Left ventricle myocardium inferior (tissue), 1 donor: ENCODE results near the gene ASXL3. TPM values are rescaled to one million over a fixed set of nuclear protein-coding genes. Genes with fewer than 3 reads are reported as not detected.

Experiments used
- DNase-seq: peaks from one replicate; pipeline ENCODE4 v3.0.0-alpha.2; 2020
- H3K27ac ChIP-seq: fragments of 200-600 bp; replicated peaks from 2 replicates; pipeline ENCODE4 v1.8.0; 2021
- H3K27me3 ChIP-seq: fragments of 200-600 bp; 2 replicates; pipeline ENCODE4 v1.8.0; 2021; ENCODE audit warnings: low read depth
- H3K36me3 ChIP-seq: fragments of 200-600 bp; 2 replicates; pipeline ENCODE4 v1.8.0; 2021
- H3K4me1 ChIP-seq: fragments of 200-600 bp; 2 replicates; pipeline ENCODE4 v1.8.0; 2021
- H3K4me3 ChIP-seq: fragments of 200-600 bp; 2 replicates; pipeline ENCODE4 v1.8.0; 2021; ENCODE audit warnings: mild to moderate bottlenecking, moderate library complexity
- H3K9me3 ChIP-seq: fragments of 200-600 bp; replicated peaks from 2 replicates; pipeline ENCODE4 v1.8.0; 2021
- intact Hi-C: fragments of 100-400 bp; cut with micrococcal nuclease; formaldehyde crosslinking; loops from one replicate; pipeline ENCODE4 v1.11.0; 2022
- long read RNA-seq: library from polyadenylated mRNA; unstranded; transcript quantifications from one replicate; pipeline ENCODE4 v2.0.0, GENCODE V29; 2021
- total RNA-seq: library from RNA; stranded (reverse); fragmentation: NEBNext Ultra II Directional; extraction: Animal tissue kit (Norgen Biotek cat#: 25700); gene quantifications from one replicate; pipeline ENCODE4 v1.2.1, GENCODE V29; 2021
- TF ChIP-seq, protein P1 (sequence below): fragments of 200-600 bp; IDR thresholded peaks from 2 replicates; pipeline ENCODE4 v1.8.0; 2021; ENCODE audit warnings: antibody characterized with exemption, mild to moderate bottlenecking, borderline replicate concordance
- donor health status: DM: no; HTN: yes; CAD: no; lungs with severe emphysema.

The ASXL3 gene
- 6.7 TPM for total RNA-seq
- long read RNA-seq: 0 reads

GRCh38 chr18:33577685-33578517 is at the start of gene ASXL3:
Gene ASXL3 (plus strand): TSS chr18:33578219. CDS start chr18:33578632, 413 bp downstream.
- peak; percentile 39 for DNase-seq
- no peaks in the 10 kb centered on the region for H3K36me3 ChIP-seq
- peaks cover 7% of the 10 kb centered on the region for H3K27me3 ChIP-seq
- no peaks in the 10 kb centered on the region for H3K9me3 ChIP-seq
- TF ChIP-seq, protein P1, sequence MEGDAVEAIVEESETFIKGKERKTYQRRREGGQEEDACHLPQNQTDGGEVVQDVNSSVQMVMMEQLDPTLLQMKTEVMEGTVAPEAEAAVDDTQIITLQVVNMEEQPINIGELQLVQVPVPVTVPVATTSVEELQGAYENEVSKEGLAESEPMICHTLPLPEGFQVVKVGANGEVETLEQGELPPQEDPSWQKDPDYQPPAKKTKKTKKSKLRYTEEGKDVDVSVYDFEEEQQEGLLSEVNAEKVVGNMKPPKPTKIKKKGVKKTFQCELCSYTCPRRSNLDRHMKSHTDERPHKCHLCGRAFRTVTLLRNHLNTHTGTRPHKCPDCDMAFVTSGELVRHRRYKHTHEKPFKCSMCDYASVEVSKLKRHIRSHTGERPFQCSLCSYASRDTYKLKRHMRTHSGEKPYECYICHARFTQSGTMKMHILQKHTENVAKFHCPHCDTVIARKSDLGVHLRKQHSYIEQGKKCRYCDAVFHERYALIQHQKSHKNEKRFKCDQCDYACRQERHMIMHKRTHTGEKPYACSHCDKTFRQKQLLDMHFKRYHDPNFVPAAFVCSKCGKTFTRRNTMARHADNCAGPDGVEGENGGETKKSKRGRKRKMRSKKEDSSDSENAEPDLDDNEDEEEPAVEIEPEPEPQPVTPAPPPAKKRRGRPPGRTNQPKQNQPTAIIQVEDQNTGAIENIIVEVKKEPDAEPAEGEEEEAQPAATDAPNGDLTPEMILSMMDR: no peak
- H3K4me3 ChIP-seq: peak within 1 kb of the TSS; percentile 78
- H3K4me1 ChIP-seq: peaks cover 45% of the 10 kb centered on the region
- intact Hi-C loops: no loop called here
- peak within 1 kb of the TSS; percentile 95 for H3K27ac ChIP-seq

- no peaks in the 10 kb centered on the region for H3K36me3 ChIP-seq
- no peak overlapping the region for H3K27ac ChIP-seq
- H3K4me3 ChIP-seq: no peak overlapping the region
- no peaks in the 10 kb centered on the region for H3K4me1 ChIP-seq
- no peak for DNase-seq
- peaks cover 8% of the 10 kb centered on the region for H3K9me3 ChIP-seq
- no peaks in the 10 kb centered on the region for H3K27me3 ChIP-seq
- intact Hi-C loops: no loop called here
- TF ChIP-seq, protein P1: no peak
These were observed 45.0 kb upstream of the ASXL3 start for GRCh38 chr18:33532978-33533377.

GRCh38 chr18:33536904-33537303 is 41.1 kb upstream of the ASXL3 start:
- intact Hi-C loops: no loop called here
- no peaks in the 10 kb centered on the region for H3K36me3 ChIP-seq
- no peaks in the 10 kb centered on the region for H3K27me3 ChIP-seq
- no peak for DNase-seq
- no peaks in the 10 kb centered on the region for H3K4me1 ChIP-seq
- no peak overlapping the region for H3K27ac ChIP-seq
- TF ChIP-seq, protein P1: no peak
- no peaks in the 10 kb centered on the region for H3K9me3 ChIP-seq
- no peak overlapping the region for H3K4me3 ChIP-seq

GRCh38 chr18:33538418-33539042 is 39.5 kb upstream of the ASXL3 start:
- Histone ChIP-seq H3K4me3 (no peak overlapping the region), H3K27me3 (no peaks in the 10 kb centered on the region), H3K9me3 (no peaks in the 10 kb centered on the region), H3K27ac (no peak overlapping the region), H3K36me3 (no peaks in the 10 kb centered on the region), H3K4me1 (no peaks in the 10 kb centered on the region)
- intact Hi-C loops: no loop called here
- DNase-seq: no peak
- TF ChIP-seq, protein P1: no peak

- H3K27ac ChIP-seq: no peak overlapping the region
- no peaks in the 10 kb centered on the region for H3K9me3 ChIP-seq
- no peak overlapping the region for H3K4me3 ChIP-seq
- TF ChIP-seq, protein P1: no peak
- H3K4me1 ChIP-seq: no peaks in the 10 kb centered on the region
- no peaks in the 10 kb centered on the region for H3K36me3 ChIP-seq
- no peak for DNase-seq
- intact Hi-C loops: no loop called here
- no peaks in the 10 kb centered on the region for H3K27me3 ChIP-seq
These were observed 37.6 kb upstream of the ASXL3 start for GRCh38 chr18:33540392-33540791.
